CD4-positive, alpha-beta T cell treated with Interleukin-1 beta for 1 hour (primary cell): Measurements from ENCODE around the gene TATDN2.

Experiments
- DNase-seq, 2 donors: peaks; one replicate each; pipeline ENCODE4 v3.0.0-alpha.2; 2020 to 2022

The TATDN2 gene, protein sequence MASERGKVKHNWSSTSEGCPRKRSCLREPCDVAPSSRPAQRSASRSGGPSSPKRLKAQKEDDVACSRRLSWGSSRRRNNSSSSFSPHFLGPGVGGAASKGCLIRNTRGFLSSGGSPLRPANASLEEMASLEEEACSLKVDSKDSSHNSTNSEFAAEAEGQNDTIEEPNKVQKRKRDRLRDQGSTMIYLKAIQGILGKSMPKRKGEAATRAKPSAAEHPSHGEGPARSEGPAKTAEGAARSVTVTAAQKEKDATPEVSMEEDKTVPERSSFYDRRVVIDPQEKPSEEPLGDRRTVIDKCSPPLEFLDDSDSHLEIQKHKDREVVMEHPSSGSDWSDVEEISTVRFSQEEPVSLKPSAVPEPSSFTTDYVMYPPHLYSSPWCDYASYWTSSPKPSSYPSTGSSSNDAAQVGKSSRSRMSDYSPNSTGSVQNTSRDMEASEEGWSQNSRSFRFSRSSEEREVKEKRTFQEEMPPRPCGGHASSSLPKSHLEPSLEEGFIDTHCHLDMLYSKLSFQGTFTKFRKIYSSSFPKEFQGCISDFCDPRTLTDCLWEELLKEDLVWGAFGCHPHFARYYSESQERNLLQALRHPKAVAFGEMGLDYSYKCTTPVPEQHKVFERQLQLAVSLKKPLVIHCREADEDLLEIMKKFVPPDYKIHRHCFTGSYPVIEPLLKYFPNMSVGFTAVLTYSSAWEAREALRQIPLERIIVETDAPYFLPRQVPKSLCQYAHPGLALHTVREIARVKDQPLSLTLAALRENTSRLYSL

DNA sequence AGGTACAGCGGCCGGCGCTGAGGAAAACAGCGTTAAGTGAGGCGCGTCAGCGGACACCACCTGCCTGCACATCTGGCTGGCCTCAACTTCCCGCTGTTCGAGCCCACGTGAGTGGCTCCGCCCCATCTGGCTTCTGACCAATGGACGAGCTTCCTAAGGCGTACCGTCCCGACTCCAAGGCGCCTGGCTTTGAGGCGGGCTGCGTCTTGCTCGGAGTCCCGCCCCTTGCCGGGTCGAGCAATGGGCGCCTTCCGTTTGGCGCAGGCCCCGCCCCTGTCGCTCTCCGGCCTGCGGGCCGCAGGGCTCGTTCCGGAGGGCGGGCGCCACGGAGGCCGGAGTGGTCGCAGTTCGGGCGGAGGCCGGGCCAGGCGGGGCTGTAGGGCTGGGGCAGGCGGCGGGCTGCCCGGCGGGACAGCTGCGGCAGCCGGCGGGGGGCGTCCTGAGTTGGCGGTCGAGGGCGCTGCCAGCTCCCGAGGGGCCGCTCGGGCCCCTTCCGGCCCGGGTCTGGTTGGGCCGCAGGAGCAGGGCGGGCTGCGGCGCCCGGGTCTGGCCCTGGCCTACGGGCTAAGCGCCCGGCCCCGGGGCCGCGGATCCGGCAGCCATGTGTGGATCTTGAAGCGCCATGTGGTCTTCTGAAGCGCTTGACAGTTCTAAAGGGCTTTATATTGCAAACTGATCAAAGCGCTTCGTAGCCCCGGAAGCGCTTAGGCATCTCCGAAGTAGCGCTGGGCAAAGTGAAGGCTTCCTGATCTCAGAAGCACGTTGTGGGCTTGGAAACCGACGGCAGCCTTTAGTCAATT lies at the start of gene TATDN2:
TATDN2 (plus strand) TSS at position 276 of the 800 bp plus-strand sequence. CDS start 742 bp downstream, outside the sequence.
- DNase-seq: peak; percentile 94 to 96

DNA sequence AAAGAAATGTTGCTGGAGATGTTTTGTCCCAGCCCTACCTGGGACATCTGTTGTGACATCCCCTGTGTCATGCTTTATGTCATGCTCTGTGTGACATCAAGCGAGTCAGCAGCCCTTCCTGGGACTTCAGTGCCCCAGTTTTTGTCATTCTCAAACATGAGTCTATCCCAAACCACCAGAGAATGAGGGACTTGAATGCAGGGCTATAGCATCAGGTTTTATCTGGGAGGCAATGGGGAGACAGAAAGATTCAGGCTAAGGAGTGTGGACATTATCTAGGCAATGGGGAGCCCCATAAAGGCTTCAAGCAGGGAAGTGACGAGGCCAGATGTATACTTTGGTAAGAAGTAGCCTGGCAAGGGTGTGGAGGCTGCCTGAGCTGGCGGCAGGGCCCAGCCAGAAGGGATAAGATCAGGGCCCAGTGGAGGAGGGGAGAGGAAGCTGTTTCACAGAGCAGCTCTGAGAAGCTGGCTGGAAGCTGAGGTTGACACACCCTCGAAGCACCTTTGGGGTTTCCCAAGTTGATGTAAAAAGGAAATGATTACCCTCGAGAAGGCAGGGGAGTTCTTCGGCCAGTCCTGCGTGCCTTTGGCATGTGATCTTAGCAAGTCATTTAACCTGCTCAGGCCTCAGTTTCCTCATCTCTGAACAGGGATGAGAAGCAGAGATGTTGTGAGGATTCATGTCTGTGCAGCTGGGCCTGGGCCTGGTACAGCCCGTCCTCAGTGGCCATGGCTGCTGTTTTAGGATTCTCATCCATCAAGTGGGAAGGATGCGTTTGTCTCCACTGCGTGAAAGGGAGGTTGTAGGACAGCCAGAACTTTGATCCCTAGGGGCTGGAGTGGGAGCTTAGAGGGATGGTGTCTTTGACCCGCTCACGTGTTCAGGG lies 49.3 kb upstream of the TATDN2 start:
- DNase-seq: peak; percentile 86 to 89

DNA sequence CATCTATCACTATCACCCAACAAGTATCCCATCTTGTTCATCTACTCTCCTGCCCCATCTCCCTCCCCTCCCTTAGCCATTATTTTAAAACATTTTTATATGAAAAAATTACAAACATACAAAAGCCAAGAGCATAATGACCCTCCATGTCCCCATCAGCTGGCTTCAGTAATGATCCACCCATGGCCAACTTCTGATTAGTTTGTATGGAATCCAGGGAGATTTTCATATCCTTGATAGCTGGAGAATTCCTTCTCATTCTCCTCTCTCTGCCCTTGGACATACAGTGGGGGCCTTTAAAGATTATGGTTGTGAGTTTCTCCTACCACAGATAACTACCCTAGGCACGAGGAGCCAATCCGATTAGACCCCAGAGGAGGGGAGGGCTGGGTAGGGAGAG lies 43.3 kb upstream of the TATDN2 start:
- DNase-seq: no peak

DNA sequence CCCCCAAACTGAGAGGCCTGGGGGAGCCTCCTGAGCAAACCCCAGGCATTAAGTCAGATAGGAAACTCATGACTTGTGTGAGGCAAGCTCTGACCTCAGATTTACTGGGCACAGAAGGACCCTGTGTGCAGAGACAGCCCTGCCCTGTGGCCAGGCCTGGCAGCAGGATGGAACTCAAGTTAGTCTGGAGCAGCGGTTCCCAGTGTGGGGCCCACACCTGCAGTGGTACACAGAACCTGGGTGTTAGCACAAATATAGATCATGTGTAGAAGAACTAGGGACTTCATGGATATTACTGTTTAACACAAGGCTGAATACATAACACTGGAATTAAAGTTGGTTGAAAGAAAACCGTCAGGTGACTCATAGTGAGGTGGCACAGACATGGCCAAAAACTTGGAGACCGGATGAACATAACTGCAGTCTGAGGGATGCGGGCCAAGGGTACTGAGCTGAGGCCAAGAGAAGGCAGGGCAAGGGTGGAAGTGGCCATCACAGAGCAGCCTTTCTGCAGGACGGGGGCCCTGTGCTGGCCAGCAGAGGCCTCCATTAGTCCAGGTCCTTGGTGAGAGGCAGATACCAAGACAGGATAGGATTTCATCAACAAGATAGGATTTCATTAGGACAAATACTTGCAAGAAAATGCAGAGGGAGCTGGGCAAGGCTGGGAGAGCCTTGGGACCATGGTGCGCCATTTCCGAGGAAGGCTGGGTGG lies 42.7 kb upstream of the TATDN2 start:
- DNase-seq: no peak

DNA sequence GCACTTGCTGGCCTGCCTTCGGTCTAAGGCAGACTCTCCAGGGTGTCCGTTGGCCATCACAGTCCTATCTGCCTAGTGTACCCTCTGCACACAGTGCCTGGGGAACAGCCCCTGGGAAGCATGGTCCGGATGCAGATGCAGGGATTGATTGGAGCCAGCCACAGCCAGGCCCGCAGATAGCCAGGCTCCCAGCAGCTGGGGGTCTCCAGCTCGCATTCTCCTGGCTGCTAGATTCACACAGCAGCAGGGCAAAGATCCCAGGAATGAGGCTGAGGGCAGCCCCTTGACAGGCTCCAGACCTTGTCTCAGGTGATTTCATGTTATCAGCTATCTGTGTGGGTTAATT lies 42.1 kb upstream of the TATDN2 start:
- DNase-seq: no peak

DNA sequence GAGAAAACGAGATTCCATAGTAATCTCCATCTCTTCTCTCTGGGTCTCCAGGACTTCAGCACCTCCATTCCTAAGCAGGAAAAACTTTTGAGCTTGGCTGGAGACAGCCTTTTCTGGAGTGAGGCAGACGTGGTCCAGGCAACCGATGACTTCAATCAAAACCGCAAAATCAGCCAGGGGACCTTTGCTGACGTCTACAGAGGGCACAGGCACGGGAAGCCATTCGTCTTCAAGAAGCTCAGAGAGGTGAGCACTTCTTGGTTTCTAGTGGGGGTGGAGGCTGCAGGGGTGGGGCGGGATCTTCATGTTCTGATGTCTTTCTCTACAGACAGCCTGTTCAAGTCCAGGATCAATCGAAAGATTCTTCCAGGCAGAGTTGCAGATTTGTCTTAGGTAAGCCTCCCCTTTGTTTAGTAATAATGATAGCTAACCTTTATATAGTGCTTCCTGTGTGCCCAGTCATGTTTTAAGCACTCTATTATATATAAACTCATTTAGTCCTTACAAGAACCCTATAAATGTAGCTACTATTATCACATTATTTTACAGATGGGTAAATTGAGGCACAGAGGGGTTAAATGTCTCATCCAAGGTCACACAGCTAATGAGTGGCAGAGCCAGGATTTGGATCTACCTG lies 35.0 kb upstream of the TATDN2 start:
- no peak for DNase-seq

DNA sequence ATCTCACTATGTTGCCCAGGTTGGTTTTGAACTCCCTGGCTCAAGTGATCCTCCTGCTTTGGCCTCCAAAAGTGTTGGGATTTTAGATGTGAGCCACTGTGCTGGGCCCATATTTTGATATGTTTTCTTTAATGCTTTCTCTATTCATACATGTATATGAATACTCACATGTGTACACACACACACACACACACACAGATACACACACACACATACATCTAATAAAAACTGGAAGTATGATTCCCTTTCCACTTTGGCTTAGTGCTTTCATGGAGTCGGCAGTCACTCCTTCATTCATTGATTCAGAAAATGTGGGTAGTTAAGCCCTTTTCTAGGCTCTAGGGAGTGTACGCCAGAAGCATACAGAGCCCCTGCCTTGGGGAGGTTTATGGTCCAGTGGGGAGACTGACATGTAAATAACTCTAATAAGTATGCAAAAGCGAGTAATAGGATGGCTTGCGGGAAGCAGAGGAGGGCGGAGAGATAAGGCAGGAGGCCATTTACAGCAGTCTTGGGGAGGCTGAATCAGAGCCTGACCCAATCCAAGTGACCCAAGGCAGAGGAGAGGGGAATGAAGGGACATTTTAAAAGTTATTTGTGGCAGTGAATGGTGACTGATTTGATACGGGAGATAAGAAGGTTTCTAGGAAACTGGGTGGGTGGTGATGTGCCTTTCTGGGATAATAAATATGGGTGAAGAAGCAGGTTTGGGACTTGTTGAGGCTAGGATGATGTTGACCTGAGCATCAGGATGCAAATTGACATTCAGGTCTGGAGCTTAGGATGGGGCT lies 32.5 kb upstream of the TATDN2 start:
- DNase-seq: no peak

DNA sequence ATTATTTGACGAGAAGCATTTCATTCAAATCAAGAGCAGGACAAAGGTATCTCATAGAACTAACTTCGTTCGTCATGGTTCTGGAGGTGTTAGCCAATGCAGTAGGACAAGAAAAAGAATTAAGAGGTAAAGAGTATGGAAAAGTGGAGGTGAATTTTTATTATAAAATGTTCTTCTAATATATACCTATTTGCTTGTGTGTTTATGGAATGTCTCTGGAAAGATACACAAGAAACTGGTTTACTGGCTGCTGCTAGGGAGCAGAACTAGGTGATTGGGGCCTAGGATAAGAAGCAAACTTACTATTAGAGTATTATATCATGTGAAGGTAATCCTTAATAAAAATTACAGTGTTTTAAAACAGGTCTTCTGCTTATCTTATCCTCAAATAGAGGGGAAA lies 30.9 kb upstream of the TATDN2 start:
- no peak for DNase-seq

DNA sequence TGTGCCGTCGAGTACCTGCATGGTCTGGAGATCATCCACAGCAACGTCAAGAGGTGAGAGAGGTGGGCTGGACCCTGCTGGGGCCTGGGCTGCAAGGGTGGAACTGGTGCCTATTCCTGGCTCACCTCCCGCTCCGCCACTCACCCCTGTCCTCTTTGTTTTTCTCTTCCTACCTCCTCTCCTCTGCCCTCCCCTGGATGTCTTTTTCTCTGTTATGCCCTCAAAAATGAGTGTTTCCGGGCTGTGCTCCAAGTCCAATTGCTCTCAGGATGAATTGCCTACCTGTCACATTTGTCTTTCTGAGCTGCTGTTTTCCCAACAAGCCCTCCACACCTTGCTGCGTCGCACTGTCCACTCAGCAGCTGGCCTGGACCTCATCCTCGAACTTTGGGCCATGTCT lies 28.5 kb upstream of the TATDN2 start:
- no peak for DNase-seq

DNA sequence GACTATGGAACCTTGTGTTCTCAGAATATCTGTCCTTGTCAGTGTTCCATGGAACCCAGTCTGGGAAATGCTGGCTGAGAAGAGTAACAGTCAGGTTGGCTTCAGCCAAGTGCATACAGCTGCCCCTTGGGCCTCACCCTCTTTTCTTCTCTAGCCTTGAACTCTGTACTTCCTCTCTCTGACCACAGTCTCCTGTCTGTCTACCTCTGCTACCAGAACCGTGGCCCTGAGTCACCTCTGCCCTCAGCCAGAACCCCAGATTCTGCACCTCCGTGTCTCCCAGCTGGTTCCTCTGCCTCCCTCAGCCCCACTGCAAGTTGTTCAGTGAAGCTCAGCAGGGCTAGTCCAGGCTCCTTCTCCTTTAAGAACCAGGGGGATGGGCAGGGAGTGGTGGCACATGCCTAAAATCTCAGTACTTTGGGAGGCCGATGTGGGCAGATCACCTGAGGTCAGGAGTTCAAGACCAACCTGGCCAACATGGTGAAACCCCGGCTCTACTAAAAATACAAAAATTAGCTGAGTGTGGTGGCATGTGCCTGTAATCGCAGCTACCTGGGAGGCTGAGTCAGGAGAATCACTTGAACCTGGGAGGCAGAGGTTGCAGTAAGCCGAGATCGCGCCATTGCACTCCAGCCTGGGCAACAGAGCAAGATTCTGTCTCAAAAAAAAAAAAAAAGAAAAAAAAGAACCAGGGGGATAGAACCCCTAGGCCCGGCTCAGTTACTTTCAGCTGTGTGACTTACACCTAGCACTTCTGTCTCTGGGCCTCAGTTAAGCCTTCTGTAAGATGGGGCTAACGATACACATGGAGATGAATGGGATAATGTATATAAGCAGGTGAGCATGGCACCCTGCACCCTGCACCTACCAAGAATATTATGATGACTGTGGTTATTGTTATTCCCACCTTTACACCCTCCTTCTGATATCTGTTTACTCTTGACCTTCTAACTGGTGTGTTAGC lies 24.3 kb upstream of the TATDN2 start:
- DNase-seq: peak; percentile 49 to 75

DNA sequence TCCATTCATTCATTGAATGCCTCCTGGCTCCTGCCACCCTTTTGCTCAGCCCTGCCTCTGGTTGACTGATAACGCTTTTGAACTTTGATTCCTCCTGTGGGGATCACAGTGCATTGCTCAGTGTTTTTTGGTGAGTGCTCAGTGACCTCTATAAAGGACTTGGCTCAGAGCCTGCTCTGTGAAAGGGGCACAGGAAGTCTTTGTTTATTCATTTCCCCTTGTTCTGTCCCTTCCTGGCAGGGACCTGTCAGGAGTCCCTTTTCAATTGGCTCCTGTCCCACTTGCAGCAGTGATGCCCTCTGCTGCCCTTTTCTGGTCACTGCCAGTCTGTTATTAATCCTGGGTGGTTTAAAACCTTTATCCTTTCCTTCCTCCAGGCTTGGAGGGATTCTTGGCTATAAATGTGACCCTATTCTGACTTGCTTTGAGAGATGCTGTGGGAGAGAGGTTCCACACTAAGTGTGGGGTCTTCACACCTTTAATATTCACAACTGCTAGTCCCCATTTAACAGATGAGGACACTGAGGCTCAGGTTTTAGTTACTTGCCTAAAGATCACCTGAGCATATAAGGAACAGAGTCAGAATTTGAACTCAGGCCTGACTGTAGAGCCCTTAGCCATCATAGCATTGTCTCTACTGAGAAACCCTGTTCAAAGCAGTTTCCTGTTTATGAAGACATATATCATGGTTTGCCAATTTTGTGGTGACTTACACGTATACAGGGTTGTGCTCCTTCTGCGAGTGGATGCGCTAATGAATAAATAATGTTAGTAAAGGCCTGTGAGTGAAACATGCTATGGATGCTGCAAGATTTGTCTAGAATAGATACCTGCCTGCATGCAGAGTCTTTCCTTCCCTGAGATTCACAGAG lies 23.2 kb upstream of the TATDN2 start:
- DNase-seq: peak; percentile 73 to 74

DNA sequence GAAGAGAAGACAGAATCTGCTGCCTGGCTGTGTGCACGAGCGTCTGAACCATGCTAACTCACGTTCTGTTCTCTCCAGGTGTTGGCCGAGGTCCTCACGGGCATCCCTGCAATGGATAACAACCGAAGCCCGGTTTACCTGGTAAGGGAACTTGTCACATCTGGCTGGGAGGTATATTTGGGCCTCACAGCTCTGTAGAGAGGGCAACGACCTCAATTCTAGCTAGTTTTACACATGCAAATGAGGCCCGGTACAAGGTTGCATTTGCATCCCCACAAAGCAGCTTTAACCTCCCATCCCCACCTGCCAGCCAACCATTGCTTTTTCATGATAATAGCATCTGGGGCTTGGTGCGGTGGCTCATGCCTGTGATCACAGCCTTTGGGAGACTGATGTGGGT lies 22.0 kb upstream of the TATDN2 start:
- DNase-seq: no peak

DNA sequence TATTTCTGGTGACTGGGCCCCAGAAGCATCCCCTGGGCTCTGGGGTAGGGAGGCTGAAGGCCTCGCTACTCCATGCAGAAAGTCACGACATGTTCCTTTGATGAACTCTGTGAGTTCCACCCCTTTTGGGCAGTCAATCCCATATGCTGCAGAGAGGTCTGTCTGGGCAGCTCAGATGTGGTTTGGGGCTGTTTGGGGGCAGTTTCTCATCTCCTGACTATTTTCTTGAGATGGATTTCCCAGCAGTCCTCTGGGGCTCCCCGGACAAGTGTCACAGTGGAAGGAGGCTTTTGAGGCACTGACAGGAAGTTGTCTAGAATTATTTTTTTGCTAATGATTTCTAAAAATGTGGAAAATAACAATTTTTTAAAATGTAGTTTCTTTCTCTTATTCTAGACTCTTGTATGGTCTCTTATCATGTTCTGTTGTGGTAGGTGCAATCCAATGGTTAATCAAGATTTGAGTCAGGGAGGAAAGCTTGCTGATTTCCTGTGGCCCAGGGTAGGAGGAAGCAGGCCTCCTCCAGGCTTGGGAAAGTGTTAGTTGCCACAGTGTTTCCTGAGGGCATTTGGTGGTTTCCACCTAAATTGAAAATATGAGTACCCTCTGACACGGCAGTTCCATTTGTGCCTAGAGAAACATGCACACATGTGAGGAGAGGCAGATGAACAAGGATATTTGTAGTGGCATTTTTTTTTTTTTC lies 19.9 kb upstream of the TATDN2 start:
- DNase-seq: peak in 1 of 2 donors; percentile 43

DNA sequence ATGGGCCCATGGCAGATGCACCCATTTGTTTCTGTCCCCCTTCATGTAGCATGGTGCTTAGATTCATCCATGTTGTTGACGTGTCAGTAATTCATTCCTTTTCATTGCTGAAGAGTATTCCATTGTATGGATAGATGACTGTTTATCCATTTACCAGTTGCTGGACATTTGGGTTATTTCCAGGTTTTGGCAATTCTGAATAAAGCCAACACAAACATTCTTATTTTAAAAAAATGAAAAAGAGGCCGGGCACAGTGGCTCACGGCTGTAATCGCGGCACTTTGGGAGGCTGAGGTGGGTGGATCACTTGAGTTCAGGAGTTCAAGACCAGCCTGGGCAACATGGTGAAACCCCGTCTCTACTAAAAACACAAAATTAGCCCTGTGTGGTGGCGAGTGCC lies 18.7 kb upstream of the TATDN2 start:
- DNase-seq: no peak

DNA sequence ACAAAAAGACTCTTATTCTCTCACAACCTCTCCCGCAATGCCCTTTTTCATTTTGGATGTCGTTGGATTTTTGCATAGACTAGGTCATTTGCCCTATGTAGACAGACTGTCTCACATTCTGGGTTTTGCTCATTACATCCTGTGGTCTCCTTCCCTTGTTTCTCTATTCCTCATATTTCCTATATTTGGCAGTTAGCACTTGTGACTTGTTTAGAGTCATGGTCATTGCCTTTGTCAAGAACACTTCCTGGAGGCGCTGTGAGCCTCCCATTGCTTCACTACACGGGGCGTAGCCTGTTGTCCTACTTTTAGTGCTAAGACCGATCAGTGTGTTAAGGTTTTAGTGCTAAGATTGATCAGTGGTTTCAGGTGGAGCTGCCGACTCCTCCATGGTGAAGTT lies 16.1 kb upstream of the TATDN2 start:
- DNase-seq: peak in 1 of 2 donors; percentile 46

DNA sequence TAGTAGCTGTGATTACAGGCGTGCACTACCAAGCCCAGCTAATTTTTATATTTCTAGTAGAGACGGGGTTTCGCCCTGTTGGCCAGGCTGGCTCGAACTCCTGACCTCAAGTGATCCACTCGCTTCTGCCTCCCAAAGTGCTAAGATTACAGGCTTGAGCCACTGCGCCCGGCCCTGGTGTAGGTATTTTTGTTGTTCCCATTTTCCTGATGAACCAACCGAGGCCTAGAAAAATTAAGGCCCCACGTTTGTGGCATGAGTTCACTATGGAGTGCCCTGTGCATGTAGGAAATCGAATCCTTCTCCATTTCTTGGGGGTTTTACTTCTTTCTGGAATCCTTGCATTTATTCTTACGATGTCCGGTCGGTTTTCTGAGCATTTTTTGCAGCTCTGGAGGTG lies 14.3 kb upstream of the TATDN2 start:
- DNase-seq: no peak

DNA sequence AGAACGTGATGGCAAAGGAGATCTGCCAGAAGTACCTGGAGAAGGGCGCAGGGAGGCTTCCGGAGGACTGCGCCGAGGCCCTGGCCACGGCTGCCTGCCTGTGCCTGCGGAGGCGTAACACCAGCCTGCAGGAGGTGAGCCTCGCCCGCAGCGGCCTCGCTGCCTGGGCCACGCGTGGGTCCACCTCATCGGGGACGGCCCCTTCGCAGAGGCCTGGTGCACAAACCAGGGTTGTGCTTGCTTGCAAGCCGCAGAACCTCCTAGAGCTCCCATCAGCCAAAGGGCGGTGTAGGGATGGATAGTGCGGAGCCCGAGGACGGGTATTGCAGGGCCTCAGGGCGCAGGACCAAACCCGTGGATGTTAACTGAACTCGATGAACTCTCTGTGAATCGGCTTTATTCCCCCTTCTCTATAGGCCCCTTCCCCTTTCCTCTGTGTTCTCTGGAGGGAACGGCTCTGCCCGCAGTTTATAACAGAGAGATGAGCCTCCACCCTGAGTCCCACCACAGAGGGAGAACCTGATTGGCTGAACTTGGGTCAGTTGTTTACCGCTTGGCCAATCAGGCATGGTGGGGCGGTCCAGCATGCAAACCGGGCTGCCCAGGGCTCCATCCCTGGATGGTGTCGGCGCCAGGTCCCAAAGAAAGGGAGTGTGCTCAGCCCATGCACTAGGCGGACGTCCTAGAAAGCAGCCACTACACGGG lies 13.6 kb upstream of the TATDN2 start:
- DNase-seq: no peak
